GM12865 (cell line): Measurements from ENCODE around the gene LPIN1.
"Not testable (repeated sequence)": the region's sequence is repeated elsewhere in the genome, so short reads cannot be mapped to it uniquely, and the experiment has no call there.

Source experiments
- DNase-seq: peaks from one replicate; pipeline ENCODE4 v3.0.0; 2010; ENCODE audit warnings: low read depth
- H3K4me3 ChIP-seq: 2 replicates; pipeline ENCODE4 v1.5.1; 2011; ENCODE audit warnings: mild to moderate bottlenecking, low read depth, low read length, control low read depth
- TF ChIP-seq, protein P1 (sequence below): IDR thresholded peaks from 2 replicates; pipeline ENCODE4 v1.5.1; 2011; ENCODE audit warnings: low read length, control low read depth, low read depth, inconsistent platforms; ENCODE audit not compliant: insufficient read depth; ENCODE audit errors: missing control alignments

LPIN1 gene

DNA sequence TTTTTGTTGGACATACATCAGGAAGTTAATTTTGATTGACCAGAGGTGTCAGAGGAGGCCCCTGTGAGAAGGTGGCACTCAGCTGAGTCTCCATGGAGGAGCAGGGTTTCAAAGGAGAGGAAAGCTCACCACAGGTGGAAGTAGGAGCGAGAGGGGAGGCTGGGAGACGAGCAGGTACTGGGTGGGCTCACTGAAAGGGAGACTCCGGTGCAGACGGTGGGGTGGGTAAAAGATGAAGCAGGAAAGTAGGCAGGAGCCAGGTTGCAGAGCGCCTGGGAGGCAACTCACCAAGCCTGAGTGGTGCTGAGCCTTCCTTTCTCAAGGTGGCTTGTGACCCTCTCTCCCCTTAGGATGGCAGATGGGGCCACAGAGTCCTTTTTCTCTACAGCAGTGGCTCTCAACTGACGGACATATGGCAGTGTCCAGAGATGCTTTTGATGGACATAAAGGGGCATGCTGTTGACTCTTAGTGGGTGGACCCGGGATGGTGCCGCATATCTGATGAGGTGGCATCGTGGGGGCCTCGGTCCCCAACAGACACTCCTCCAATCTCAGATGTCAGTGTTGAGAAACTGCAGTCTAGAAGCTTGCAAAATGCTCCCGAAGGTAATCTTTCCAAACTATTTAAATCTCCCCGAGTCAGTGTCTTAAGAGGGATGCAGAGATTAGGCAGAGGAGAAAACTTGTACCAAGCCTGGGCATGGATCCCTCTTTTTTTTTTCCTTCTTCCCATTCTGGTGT, 64.0 kb downstream of the LPIN1 start:
- no peak overlapping the region for H3K4me3 ChIP-seq
- DNase-seq = no peak
- TF ChIP-seq, protein P1, sequence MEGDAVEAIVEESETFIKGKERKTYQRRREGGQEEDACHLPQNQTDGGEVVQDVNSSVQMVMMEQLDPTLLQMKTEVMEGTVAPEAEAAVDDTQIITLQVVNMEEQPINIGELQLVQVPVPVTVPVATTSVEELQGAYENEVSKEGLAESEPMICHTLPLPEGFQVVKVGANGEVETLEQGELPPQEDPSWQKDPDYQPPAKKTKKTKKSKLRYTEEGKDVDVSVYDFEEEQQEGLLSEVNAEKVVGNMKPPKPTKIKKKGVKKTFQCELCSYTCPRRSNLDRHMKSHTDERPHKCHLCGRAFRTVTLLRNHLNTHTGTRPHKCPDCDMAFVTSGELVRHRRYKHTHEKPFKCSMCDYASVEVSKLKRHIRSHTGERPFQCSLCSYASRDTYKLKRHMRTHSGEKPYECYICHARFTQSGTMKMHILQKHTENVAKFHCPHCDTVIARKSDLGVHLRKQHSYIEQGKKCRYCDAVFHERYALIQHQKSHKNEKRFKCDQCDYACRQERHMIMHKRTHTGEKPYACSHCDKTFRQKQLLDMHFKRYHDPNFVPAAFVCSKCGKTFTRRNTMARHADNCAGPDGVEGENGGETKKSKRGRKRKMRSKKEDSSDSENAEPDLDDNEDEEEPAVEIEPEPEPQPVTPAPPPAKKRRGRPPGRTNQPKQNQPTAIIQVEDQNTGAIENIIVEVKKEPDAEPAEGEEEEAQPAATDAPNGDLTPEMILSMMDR = no peak

DNA sequence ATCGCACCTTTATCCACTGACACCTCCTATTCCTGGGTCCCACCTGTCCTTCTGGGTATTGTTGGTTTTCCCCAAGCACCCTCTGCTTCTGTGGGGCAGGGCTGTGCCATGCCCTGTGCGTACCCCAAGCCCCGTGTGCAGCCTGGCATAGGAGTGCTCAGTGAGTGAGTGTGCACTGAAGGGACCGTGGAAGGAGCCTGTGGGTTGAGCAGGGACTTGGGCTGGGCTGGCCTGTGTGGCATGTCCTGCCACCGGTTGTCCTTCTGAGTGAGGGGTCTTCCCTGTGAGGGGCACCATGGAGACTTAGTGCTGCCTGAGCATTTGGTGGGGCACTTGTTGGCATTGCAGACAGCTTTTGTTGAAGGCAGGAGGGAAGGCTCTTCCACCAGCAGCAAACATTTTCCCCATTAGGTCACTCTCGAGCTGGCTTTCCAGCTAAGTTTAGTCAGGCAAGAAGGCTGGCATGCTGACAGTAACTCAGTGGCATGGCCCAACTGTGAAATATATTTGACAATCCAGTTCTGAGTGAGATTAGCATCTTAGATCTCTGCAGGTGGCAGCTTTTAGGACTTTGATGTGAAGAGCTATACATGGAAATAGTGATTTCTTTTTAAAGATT, 64.7 kb downstream of the LPIN1 start:
- TF ChIP-seq, protein P1 = no peak
- no peak for DNase-seq
- no peak overlapping the region for H3K4me3 ChIP-seq

DNA sequence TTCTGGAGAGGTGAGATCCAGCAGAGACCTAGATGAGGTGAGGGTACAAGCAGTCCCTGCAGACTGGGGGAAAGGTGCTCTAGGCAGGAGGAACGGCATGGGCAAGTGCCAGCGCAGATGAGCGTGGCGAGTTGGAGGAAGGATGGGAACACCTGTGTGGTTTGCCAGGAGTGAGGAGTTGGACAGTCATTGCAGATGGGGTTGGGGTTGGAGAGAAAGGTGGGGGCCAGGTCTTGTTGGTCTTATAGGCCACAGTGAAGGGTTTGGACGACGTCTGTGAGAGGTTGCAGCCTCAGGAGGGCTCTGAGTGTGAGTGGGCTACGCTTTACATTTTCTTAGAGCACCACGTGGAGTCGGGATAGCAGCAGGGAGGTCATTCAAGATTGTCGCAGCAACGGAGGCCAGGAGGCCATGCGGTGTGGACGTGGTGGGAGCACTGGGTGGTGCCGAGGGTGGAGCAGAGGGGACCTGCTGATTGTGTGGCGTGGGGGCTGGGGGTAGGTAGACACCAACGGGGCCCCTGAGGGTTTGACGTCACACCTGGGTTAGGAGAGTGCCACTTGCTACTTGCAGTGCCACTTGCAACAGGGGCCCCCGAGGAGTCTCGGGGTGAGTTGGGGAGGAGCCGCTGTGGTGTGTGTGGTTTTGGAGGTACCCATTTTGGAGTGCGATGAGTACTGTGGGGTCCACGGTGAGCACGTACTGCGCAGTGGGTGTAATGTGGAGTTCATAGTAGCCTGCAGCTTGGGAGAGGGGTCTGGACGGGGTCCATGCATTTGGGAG, 66.2 kb downstream of the LPIN1 start:
- TF ChIP-seq, protein P1 = no peak
- no peak overlapping the region for H3K4me3 ChIP-seq
- DNase-seq = no peak

DNA sequence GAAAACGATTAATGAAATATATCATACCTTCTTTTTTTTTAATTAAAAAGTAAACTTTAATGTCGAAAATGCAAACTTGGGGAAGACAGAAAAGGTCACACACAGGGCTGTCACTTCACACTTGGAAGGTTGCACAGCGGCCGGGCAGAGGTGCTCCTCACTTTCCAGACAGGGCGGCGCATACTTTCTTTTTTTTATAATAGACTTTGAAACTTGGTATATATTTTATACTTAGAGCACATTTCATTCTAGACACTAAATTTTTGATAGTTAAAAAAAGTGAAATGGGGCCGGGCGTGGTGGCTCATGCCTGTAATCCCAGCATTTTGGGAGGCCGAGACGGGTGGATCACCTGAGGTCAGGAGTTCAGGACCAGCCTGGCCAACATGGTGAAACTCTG, 66.9 kb downstream of the LPIN1 start:
- DNase-seq, H3K4me3 ChIP-seq: not testable (repeated sequence)

DNA sequence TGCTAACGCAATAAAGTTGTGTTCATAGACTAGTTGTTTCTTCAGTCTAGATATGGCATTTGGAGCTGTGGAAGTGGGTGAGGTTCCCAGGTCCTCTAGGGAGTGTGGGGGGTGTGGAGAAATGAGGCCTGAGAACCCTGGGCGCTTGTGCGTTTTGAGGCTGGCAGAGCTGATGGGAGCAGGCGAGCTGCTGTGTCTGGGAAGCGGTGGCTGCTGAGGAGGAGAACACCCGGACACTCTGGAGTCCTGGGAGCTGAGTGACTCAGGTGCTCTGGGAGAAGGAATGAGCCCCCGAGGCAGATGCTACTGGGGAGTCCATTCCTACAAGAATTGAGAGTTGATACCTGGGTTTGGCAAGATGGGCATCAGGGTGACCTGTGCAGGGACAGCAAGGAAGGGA, 67.5 kb downstream of the LPIN1 start:
- TF ChIP-seq, protein P1 = no peak
- no peak for DNase-seq
- no peak overlapping the region for H3K4me3 ChIP-seq

DNA sequence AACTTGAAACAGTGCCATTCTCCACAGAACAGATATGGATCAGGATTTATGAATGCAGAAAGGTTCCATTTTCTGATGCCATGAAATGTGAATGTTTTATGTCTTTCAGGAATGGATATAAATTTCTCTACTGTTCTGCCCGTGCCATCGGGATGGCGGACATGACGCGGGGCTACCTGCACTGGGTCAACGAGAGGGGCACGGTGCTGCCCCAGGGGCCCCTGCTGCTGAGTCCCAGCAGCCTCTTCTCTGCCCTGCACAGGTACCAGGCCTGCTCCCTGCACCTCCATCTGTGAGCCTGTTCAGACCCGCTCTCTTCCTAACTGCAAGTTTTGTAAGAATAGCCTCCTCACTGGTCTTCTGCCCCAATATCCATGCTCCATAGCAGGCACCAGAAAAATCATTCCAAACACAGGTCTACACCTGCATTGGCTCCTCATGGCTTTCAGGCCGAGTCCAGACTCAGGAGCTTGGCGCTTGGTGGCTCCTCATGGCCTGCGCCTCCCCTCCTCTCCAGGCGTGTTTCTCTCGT, 68.6 kb downstream of the LPIN1 start:
- no peak for DNase-seq
- TF ChIP-seq, protein P1 = no peak
- H3K4me3 ChIP-seq = no peak overlapping the region

DNA sequence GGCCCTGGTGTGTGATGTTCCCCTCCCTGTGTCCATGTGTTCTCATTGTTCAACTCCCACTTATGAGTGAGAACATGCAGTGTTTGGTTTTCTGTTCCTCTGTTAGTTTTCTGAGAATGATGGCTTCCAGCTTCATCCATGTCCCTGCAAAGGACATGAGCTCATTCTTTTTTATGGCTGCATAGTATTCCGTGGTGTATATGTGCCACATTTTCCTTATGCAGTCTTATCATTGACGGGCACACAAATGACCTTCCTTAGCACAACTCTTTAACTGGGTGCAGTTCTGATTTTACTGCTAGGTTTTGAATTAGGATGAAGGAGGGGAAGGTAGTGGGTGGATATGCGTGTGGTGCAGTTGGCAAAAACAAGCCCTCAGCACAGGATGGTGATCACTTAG, 70.5 kb downstream of the LPIN1 start:
- not testable (repeated sequence) for DNase-seq, H3K4me3 ChIP-seq
